Measurements from ENCODE around the gene SH3TC1.

The SH3TC1 gene

GRCh38 chr4:8247047-8247930, 48.2 kb downstream of the SH3TC1 start:
- no peak for DNase-seq

GRCh38 chr4:8248091-8248490, 49.0 kb downstream of the SH3TC1 start:
- no peak for DNase-seq

GRCh38 chr4:8250227-8250626, 51.1 kb downstream of the SH3TC1 start:
- DNase-seq = no peak

GRCh38 chr4:8250637-8251036, 51.5 kb downstream of the SH3TC1 start:
- DNase-seq = no peak

- no peak for DNase-seq
Measured at GRCh38 chr4:8251110-8251883, 52.2 kb downstream of the SH3TC1 start.

GRCh38 chr4:8252301-8253173, 53.4 kb downstream of the SH3TC1 start:
- no peak for DNase-seq

GRCh38 chr4:8254076-8254475, 55.0 kb downstream of the SH3TC1 start:
- DNase-seq = no peak

GRCh38 chr4:8255698-8256441, 56.8 kb downstream of the SH3TC1 start:
- no peak for DNase-seq

GRCh38 chr4:8257854-8258253, 58.8 kb downstream of the SH3TC1 start:
- no peak for DNase-seq

GRCh38 chr4:8258552-8259212, 59.6 kb downstream of the SH3TC1 start:
- no peak for DNase-seq

- DNase-seq = no peak
Measured at GRCh38 chr4:8259743-8260430, 60.8 kb downstream of the SH3TC1 start.

GRCh38 chr4:8260656-8261111, 61.6 kb downstream of the SH3TC1 start:
- no peak for DNase-seq

GRCh38 chr4:8261851-8262535, 62.9 kb downstream of the SH3TC1 start:
- no peak for DNase-seq

GRCh38 chr4:8262637-8263322, 63.7 kb downstream of the SH3TC1 start:
- DNase-seq = no peak

GRCh38 chr4:8263397-8263796, 64.3 kb downstream of the SH3TC1 start:
- DNase-seq = no peak

- DNase-seq = no peak
Measured at GRCh38 chr4:8264106-8264505, 65.0 kb downstream of the SH3TC1 start.

GRCh38 chr4:8265171-8265929, 66.3 kb downstream of the SH3TC1 start:
- no peak for DNase-seq

GRCh38 chr4:8266088-8266487, 67.0 kb downstream of the SH3TC1 start:
- no peak for DNase-seq

GRCh38 chr4:8266508-8266907, 67.4 kb downstream of the SH3TC1 start:
- no peak for DNase-seq

Measured in NCI-H1092 (cell line).